ENCODE data around the gene REC8. TPM values are rescaled to one million over a fixed set of nuclear protein-coding genes. Genes with fewer than 3 reads are reported as not detected.
"Not testable (repeated sequence)": the region's sequence is repeated elsewhere in the genome, so short reads cannot be mapped to it uniquely, and the experiment has no call there.

The REC8 gene
- total RNA-seq, 1 donor from 2014 or later, result 15.1 TPM

GRCh38 chr14:24196071-24197055, 24.5 kb downstream of the REC8 start:
- FAIRE-seq, result no peak

GRCh38 chr14:24197056-24197450, 25.2 kb downstream of the REC8 start:
- DNase-seq (ENCODE audit: low spot score in 2 of 2), result no peak
- no peak for FAIRE-seq

More at GRCh38 chr14:24196071-24197055, 24.5 kb downstream of the REC8 start:
- DNase-seq (ENCODE audit: low spot score in 2 of 2), result peak in 1 of 2 donors; percentile 35

GRCh38 chr14:24198814-24199524, 27.1 kb downstream of the REC8 start:
- no peak for FAIRE-seq
- DNase-seq (ENCODE audit: low spot score in 2 of 2), result no peak

DNA sequence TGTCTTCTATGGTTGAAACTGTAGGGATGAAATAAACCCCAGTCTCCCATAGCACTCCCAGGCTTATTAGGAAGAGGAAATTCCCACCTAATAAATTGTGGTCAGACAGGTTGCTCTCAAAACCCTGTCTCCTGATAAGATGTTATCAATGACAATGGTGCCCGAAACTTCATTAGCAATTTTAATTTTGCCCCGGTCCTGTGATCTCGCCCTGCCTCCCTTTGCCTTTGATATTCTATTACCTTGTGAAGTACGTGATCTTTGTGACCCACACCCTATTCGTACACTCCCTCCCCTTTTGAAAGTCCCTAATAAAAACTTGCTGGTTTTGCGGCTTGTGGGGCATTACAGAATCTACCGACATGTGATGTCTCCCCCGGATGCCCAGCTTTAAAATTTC, 30.7 kb downstream of the REC8 start:
- FAIRE-seq, result not testable (repeated sequence)

GRCh38 chr14:24203249-24203886, 31.5 kb downstream of the REC8 start:
- DNase-seq (ENCODE audit: low spot score in 2 of 2); FAIRE-seq: not testable (repeated sequence)

More for the DNA sequence above, 30.7 kb downstream of the REC8 start:
- DNase-seq (ENCODE audit: low spot score in 2 of 2), result not testable (repeated sequence)

GRCh38 chr14:24204163-24205146, 32.6 kb downstream of the REC8 start:
- FAIRE-seq (no peak), DNase-seq (ENCODE audit: low spot score in 2 of 2) (no peak)

DNA sequence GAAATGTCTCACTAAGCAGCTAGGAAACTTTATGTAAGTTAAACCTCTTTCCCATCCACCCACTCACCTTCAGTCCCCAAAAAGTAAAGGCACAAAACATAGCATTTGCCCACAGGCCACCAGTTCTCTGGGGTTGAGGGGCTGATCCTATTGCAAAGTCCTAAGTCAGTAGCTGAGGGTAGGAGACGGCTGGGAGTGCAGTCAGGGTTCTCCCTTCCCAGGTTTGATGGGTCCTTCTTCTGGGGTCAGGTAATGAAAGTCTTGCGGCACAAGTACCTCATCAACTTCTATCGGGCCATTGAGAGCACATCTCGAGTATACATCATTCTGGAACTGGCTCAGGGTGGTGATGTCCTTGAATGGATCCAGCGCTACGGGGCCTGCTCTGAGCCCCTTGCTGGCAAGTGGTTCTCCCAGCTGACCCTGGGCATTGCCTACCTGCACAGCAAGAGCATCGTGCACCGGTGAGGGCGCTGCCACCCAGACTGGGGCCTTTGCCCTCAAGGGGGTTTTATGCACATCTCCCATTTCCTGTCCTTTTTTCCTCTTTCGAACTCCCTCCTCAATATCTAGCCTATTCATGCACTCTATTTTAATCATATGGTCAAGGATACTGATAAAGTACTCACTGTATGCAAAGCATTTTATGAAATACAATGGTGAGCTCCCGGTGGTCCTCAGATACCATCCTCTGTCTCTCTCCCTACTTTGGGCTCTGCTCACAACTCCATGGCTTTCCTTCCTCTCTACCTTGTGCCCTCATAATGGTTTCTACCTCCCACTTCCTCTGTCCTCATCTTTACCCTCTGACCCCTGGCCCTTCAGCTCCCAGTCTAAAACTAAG, 34.6 kb downstream of the REC8 start:
- no peak for FAIRE-seq
- no peak for DNase-seq (ENCODE audit: low spot score in 2 of 2)

- FAIRE-seq, result no peak
- DNase-seq (ENCODE audit: low spot score in 2 of 2), result no peak
These were observed 35.2 kb downstream of the REC8 start for GRCh38 chr14:24207104-24207551.

GRCh38 chr14:24207625-24208024, 35.7 kb downstream of the REC8 start:
- no peak for FAIRE-seq
- DNase-seq (ENCODE audit: low spot score in 2 of 2), result no peak

DNA sequence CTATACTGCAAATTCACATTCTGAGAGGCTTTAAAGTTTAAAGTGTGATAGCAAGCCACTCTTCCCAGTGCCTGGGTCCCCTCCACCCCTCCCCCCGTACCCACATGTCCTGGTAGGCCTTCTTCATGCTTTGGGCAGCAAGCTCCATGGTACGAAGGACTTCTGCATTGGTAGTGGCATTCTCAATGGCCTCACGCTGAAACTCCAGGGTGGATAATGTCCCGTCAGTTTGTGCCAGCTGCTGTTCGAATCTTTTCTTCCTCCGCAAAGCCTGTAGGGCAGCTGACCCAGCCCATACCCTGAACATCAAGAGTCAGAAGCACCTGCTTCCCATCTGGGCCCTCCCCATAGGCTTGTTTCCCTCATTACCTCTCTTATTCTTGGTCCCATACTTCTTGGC, 39.4 kb downstream of the REC8 start:
- FAIRE-seq (no peak), DNase-seq (ENCODE audit: low spot score in 2 of 2) (no peak)

DNA sequence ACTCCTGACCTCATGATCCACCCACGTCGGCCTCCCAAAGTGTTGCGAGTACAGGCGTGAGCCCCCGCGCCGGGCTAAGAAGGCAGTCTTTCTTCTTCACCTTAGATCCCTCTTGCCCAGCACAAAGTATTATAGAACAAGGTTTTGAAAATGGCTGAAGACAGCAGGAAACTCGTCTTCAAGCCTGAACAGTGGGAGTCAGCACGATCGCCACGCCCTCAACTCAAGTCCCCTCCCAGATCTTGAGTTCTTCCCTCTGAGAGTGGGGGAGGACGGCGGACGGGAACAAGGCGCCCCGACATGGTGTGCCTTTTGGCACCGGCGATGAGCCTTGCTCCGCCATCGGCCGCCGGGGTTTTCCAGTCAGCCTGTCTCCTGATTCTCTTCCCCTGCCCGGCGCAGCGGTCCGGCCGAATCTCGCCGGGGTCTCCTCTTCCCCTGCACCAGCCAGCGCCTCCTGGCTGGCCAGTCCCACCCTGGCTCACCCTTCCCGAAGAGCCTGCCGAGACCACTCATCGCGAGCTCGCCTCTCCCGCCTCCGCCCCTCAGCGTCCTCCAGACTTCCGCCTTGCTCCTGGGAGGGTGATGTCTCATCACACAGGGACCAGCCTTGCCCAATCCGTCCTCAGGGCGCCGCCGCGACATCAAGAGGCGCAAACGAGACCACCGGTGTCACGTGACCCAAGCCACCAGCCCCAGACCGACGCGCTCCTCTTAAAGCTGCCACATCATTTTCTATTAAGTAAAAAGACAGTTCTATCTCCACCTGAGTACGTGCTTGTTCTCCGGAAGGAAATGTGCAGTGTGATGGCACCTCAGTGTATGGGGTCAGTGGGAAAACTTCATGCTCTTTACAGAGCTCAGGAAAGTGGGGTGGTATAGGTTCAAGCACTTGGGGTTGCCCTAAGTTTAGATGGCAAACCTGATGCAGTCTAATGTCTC, 41.3 kb downstream of the REC8 start, which contains the start of gene CHMP4A:
TSS of gene CHMP4A (minus strand) at position 565 of the 942 bp plus-strand sequence. CDS start at position 516, 49 bp downstream.
- DNase-seq (ENCODE audit: low spot score in 2 of 2) (peak; percentile 72 to 94), FAIRE-seq (no peak)

- FAIRE-seq (no peak), DNase-seq (ENCODE audit: low spot score in 2 of 2) (no peak)
These were observed 42.2 kb downstream of the REC8 start for GRCh38 chr14:24213866-24214662.

GRCh38 chr14:24215495-24216344, 43.8 kb downstream of the REC8 start, which contains the start of gene MDP1:
MDP1 (minus strand) TSS chr14:24216066; CDS start chr14:24215955, 111 bp downstream.
- FAIRE-seq, result no peak

GRCh38 chr14:24216345-24216699, 44.4 kb downstream of the REC8 start:
- FAIRE-seq (no peak), DNase-seq (ENCODE audit: low spot score in 2 of 2) (no peak)

More at GRCh38 chr14:24215495-24216344, 43.8 kb downstream of the REC8 start, which contains the start of gene MDP1:
- peak; percentile 70 to 88 for DNase-seq (ENCODE audit: low spot score in 2 of 2)

DNA sequence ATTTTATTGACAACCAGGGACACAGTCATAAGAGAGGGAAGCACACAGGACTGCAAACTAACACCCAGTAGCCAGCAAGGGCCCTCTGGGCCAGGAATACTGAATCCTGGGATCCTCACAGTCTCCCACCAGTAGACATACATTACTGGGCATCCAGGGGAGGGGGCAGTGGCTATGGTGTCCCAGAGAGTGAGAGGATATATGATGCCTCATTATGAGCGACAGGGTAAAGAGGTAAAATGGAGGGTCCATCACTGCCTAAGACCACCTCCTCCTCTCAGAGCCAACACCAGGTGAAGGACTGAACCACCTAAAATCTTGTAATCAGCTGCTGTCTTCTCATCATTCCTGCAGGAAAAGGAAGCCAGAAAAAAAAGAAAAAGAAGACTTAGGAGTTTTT, 45.0 kb downstream of the REC8 start:
- not testable (repeated sequence) for DNase-seq (ENCODE audit: low spot score in 2 of 2); FAIRE-seq
